PFSK-1 (cell line): Measurements from ENCODE around the gene GAREM1.

Source experiments
- FOXP2 ChIP-seq: optimal IDR thresholded peaks from 2 replicates; pipeline ENCODE3; 2011; ENCODE audit warnings: borderline replicate concordance, control low read depth, inconsistent platforms; ENCODE audit not compliant: insufficient read depth; ENCODE audit errors: extremely low read length, extremely low read depth
- POLR2AphosphoS5 ChIP-seq: IDR thresholded peaks from 2 replicates; pipeline ENCODE4 v1.6.1; 2012; ENCODE audit warnings: low read depth, mild to moderate bottlenecking, control low read depth, low read length, moderate library complexity
- REST ChIP-seq, 2 experiments: IDR thresholded peaks; 2 replicates each; pipeline versions ENCODE4 v1.6.1 to v1.8.0; 2011 to 2012; ENCODE audit warnings: low read depth in 2 of 2, low read length in 2 of 2, control low read depth in 1 of 2, inconsistent platforms in 1 of 2, mild to moderate bottlenecking in 1 of 2, moderate library complexity in 1 of 2; ENCODE audit not compliant: insufficient read depth in 1 of 2
- SIN3A ChIP-seq: IDR thresholded peaks from 2 replicates; pipeline ENCODE4 v1.6.1; 2012; ENCODE audit warnings: mild to moderate bottlenecking, low read length, moderate library complexity, borderline replicate concordance; ENCODE audit not compliant: insufficient read depth
- TAF1 ChIP-seq: IDR thresholded peaks from 2 replicates; pipeline ENCODE4 v1.6.1; 2012; ENCODE audit warnings: low read length, control low read depth, borderline replicate concordance; ENCODE audit not compliant: insufficient read depth

GRCh38 chr18:32482117-32482516 is 11.4 kb upstream of the GAREM1 start:
- no peak for TF ChIP-seq POLR2AphosphoS5
- TF ChIP-seq SIN3A = no peak
- TF ChIP-seq REST (IDR thresholded peaks at IDR 0.05; ENCODE audit: insufficient read depth in 1 of 2, low read depth in 2 of 2, low read length in 2 of 2) = no peak
- no peak for TF ChIP-seq TAF1
- no peak for TF ChIP-seq FOXP2
